Astrocyte (in vitro differentiated cells and primary cell): ENCODE results near the gene TPM4.

Source experiments
- EZH2 ChIP-seq: IDR thresholded peaks from 2 replicates; pipeline ENCODE4 v1.6.1; 2012; ENCODE audit warnings: mild to moderate bottlenecking, low read length, inconsistent platforms; ENCODE audit not compliant: insufficient read depth
- TF ChIP-seq, protein P1 (sequence below): IDR thresholded peaks from 2 replicates; pipeline ENCODE4 v1.5.1; 2011; ENCODE audit warnings: low read depth, mild to moderate bottlenecking, inconsistent platforms, low read length, moderate library complexity; ENCODE audit not compliant: insufficient read depth

- TF ChIP-seq, protein P1, sequence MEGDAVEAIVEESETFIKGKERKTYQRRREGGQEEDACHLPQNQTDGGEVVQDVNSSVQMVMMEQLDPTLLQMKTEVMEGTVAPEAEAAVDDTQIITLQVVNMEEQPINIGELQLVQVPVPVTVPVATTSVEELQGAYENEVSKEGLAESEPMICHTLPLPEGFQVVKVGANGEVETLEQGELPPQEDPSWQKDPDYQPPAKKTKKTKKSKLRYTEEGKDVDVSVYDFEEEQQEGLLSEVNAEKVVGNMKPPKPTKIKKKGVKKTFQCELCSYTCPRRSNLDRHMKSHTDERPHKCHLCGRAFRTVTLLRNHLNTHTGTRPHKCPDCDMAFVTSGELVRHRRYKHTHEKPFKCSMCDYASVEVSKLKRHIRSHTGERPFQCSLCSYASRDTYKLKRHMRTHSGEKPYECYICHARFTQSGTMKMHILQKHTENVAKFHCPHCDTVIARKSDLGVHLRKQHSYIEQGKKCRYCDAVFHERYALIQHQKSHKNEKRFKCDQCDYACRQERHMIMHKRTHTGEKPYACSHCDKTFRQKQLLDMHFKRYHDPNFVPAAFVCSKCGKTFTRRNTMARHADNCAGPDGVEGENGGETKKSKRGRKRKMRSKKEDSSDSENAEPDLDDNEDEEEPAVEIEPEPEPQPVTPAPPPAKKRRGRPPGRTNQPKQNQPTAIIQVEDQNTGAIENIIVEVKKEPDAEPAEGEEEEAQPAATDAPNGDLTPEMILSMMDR, result no peak
- no peak for TF ChIP-seq EZH2
Observed at GRCh38 chr19:16031872-16032200, 44.5 kb upstream of the TPM4 start.
